ENCODE measurements around the gene SGMS2.

GRCh38 chr4:107950746-107951540, 126.2 kb downstream of the SGMS2 start:
- TF ChIP-seq POLR2A (IDR thresholded peaks at IDR 0.05) (no peak), CTCF (IDR thresholded peaks at IDR 0.05 in 4 of 5, conservative IDR thresholded peaks at IDR 0.05 in 1 of 5) (no peak)

Data from gastrocnemius medialis (tissue), 4 donors.